Measurements from ENCODE around the gene GRSF1.
"Not testable (repeated sequence)": the region's sequence is repeated elsewhere in the genome, so short reads cannot be mapped to it uniquely, and the experiment has no call there.

Gene GRSF1

DNA sequence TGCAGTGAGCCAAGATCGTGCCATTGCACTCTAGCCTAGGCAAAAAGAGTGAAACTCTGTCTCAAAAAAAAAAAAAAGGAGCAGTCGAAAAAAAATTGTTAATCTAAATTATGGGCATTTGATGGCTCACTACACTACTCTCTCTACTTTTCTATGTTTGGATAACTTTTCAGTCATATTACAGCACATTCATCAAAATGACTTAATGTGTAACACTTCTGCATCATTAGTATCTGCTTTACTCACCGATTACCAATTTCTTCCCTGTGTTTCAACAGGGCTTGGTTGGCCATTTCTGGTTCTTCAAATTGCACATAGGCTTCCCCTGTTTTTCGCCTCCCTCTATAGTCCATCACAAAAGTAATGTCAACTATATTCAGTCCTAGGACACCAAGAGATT is 8.4 kb downstream of the GRSF1 start:
- no peak for DNase-seq

DNA sequence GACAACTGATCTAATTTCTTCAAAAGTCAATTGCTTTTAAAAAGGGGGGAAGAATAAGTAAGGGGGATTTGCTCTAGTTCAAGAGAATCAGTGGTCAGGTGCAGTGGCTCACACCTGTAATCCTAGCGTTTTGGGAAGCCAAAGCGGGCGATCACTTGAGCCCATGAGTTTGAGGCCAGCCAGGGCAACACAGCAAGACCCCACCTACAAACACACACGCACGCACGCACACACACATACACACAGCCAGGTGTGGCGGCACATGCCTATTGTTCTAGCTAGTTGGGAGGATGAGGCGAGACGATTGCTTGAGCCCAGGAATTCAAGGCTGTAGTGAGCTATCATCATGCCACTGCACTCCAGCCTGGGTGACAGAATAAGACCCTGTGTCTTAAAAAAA is 9.6 kb downstream of the GRSF1 start:
- DNase-seq = no peak

DNA sequence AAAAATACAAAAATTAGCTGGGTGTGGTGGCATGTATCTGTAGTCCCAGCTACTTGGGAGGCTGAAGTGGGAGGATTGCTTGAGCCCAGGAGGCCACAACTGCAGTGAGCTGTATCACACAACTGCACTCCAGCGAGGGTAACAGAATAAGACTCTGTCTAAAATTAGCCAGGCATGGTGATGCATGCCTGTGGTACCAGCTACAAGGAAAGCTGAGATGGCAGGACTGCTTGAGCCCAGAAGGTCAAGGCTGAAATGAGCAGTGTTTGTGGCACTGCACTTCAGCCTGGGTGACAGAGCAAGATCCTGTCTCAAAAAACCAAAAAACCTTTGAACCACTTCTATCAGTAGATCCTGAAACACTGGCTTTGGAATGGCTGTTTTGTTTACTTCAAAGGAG is 10.2 kb downstream of the GRSF1 start:
- DNase-seq = no peak

DNA sequence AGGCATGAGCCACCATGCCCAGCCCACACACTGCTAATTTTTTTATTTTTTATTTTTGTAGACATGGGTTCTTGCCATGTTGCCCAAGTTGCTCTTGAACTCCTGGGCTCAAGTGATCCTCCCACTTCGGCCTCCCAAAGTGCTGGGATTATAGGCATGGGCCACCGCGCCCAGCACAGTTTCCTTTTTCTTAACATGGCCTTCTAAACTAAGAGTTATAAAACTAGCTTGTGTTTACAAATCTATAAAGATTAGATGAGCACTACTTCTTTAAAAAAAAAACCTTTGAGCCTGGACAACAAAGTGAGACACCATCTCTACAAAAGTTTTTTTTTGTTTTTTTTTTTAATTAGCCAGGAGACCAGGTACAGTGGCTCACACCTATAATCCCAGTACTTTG is 10.7 kb downstream of the GRSF1 start:
- DNase-seq = no peak

DNA sequence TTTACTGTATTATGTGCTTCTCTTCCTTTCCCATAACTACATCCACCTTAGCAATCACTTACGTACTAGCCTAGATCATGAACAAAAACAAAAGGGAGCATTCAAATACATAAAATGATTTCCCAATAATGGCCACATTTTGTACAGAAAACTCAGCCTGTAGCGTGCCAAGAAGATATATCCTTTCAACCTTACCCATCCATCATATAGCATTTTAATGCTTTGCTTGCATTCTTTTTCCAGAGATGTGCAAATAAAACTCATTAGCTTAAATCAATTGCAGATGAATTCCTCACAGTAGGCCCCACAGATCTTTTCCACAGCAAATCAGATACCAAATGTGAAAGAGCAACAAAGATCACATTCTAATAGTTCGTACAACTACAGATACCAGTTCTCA is 20.8 kb downstream of the GRSF1 start:
- DNase-seq = no peak

DNA sequence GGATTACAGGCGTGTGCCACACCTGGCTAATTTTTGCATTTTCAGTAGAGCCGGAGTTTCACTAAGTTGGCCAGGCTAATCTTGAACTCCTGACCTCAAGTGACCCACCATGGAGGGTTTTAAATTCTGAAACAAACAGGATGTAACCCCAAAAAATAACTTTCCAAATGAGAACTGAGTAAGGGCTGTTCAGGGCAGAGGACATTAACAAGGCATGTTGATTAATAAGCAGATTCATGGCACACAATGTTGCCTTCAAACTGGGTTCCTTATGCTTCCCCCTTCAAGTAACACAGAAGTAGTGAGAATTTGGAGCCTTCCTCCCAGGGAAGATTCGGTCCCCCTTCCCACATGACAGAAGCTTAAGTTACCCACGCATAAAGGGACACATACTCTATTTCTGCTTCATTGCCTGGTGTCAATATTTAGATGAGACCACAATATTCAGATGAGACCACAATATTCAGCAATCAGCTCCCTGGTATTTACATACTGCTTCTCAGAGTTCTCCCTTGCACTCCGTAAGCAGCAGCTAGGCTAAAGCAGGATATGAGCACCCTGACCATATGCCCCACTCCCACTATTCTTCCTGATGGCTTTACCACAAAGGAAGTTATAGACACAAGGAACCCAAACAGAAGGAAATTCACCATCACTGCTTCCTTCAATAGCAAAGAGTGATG is 21.4 kb downstream of the GRSF1 start:
- no peak for DNase-seq

DNA sequence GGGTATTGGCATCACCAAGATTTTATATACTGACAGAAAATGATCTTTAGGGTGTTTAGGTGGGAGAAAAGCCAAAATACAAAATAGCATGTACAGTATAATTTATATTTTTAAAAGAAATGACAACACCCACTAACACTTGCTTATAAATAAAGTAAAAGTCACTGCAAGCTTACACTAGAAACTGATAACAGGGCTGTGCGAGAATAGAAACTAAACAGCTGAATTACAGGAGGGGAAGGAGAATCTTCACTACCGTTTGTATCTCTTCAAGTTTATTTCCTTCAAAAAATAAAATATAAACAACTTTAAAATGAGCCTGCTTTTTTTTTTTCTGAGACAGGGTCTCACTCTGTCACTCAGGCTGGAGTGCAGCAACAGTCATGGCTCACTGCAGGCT is 22.8 kb downstream of the GRSF1 start:
- no peak for DNase-seq

DNA sequence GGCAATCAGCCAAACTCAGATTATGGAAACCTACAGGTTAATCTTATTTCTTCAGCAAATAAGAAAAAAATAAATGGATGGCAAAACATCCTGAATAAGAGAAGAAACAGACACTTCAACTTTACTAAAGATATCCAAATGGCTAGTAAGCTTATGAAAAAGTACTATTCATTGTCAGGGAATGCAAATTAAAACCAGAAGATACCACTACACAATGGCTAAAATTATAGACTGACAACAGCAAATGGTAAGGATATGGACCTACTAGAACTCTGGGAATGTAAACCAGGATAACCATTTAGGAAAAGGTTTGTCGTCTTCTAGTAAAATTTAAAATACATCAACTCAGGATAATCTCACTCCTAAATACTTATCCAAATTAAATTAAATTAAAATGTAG is 24.3 kb downstream of the GRSF1 start:
- DNase-seq = no peak

DNA sequence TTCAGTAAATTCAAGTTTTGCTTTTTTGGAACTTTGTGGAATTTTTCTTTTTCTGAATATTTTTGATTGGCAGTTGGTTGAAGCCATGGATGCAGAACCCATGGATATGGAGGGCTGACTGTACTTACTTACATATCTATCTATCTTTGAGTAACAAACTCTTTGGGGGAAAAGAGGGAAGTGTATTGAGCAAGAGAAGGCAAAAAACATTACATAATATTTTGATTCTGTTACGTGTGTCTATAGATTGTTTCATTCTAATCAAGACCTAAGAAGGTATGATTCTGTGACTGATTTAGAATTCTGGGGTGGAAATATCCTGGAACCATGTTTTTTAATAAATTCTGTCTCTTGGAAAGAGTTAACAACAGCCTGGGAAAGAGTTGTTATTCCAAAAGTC is 31.5 kb downstream of the GRSF1 start:
- DNase-seq = no peak

DNA sequence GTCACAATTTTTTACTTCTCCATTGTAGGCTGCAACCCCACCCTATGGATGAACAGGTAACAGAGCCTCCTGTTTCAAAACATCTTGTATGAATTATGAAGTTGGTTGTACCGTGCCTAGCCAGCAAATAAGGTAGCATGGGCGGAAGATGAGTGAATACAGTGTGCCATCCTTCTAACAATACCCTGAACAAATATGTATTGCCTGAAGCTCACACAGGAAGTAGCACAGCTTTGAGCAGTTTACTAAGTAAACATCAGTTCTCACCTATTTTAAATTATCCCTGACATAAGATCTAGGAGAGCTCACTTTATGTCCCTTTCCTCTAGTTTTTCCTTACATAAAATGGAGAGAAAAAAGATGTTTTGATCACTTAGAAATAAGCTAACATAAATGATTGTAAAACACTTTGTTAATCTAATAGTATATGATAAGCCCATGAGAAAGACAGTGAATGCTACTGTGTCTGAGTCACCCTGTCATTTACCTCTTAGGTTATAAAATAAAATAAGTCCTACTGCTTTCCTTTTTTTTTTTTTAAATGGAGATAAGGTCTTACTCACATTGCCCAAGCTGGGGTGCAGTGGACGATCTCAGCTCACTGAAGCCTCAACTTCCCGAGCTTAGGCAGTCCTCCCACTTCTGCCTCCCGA is 36.6 kb downstream of the GRSF1 start:
- no peak for DNase-seq

DNA sequence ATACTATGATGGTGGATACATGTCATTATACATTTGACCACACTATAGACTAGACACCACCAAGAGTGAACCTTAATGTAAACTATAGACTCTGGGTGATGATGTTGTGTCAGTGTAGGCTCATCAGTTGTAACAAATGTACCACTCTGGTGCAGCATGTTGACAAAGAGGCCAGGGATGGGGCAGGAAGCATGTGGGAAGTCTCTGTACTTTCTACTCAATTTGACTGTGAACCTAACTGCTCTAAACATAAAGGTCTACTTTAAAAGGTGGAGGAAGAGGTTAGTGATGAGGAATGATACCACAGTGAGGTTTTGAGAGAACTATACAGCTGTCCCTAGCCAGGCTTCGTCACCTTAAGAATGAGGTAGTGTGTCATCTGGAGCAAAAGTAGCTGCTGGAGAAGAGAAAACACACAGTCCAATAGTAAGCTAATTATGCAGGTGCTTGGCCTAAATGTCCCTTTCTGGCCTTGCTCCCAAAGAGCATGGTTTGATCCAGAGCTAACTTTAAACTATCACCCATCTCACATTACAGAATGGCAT is 38.4 kb downstream of the GRSF1 start:
- DNase-seq = no peak

DNA sequence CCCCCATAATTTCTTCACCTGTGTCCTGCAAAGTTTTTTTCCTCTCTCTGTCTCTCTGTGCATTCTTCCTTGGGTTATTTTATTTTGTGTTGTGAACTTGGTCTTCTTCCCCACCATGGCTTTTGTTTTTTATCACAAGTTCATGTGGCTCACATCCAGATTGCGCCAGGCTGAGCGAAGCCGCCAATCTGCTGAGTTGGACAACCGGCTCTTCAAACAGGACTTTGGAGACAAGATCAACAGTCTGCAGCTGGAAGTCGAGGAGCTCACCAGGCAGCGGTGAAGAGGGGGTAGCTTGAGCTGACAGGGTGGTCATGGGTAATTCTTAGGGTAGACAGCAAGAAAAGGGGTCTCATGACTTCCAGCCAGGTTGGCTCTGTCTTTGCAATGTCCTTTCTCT is 46.1 kb downstream of the GRSF1 start:
- no peak for DNase-seq

DNA sequence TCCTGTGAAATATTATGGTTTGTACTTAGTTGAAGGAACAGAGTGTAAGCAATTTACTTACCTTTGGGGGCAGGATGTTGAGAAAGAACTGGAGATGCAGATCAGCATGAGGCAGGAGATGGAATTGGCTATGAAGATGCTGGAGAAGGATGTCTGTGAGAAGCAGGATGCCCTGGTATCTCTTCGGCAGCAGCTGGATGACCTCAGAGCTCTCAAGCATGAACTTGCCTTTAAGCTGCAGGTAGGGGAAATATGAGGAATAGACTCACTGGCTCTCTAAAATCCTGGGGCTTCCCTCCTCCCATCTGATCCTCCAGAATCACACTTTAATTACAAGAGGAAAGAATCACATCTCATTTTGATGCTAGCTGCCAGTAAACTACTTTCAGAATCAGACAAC is 51.0 kb downstream of the GRSF1 start:
- no peak for DNase-seq

DNA sequence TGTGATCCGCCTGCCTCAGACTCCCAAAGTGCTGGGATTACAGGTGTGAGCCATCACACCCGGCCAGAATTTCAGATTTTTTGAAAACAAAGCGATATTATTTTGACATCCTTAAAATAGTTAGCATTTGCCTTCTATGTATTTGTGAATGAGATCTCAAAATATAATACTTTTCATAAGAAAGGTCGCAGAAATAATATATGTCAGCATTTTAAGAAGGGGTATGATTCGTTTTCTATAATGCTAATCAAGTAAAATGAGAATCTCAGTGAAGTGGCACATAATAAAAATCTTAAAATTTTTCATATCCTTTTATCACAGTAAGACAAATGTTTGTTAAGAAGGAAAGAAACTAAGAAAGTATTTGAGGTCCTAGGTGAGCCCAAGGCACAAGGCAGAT is 52.2 kb downstream of the GRSF1 start:
- no peak for DNase-seq

DNA sequence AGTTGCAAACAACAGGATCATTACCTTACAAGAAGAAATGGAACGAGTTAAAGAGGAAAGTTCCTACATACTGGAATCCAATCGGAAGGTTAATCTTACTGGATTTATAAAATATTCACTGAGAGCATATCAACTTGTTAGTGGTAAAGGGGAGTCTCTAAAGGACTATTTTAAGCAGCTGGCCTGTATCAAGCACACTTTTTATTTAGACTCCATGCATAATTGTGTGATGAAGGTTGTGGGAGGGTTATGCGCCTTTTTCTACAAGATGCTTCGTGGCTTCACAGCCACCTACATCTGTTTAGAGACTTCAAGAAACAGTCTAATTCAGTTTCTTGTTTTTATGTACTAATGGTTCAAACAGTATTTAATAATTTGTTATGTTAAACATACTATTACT is 56.6 kb downstream of the GRSF1 start:
- no peak for DNase-seq

DNA sequence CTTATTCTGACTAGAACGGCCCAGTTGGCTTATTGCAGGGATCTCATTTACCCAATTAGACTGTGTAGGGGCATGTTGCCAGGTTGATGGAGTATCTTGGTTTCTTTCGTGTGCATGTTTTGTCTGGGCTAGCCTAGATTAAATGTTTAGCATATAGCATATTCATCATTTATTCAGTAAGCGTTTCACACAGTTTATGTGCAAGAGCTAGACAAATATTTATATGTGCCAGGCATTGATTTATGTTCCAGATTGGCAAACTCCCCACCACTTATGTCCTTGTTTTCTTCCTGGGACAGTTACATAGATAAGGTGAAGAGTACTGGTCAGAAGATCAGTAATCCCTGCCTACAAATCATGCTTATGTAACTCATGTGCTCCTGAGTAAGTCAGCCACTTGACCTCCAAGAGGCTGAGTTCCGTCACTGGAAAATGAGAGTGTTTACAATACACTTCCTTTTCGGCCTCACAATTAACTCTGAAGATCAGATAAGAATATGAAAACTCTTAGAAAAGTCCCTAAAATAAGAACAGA is 60.7 kb downstream of the GRSF1 start:
- no peak for DNase-seq

DNA sequence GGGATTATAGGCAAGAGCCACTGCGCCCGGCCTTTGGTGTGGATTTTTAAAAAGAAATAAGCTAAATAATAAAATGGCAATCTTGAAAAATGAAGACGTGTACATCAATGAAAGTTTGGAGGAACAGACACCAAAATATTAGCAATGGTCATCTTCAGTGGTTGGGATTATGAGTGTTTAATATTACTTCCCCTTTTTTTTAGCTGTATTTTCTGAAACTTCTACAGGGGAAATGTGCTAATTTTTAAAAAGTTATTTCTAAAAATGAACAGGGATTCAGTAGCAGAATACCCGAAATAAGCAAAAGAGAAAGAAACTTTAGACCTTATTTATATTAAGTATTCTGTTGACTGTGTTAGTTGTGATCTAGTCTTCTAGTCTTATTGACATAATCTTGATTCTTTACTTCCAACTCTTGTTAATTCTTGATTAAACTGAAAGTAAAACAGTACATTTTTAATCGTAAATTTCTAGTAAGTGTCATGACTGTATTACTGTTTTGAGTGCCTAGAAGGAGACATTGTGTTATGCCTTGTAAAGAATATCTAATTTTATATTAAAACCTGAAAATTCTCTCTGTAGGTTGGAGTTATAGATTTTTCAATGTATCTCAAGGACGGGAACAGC is 66.6 kb downstream of the GRSF1 start:
- no peak for DNase-seq

DNA sequence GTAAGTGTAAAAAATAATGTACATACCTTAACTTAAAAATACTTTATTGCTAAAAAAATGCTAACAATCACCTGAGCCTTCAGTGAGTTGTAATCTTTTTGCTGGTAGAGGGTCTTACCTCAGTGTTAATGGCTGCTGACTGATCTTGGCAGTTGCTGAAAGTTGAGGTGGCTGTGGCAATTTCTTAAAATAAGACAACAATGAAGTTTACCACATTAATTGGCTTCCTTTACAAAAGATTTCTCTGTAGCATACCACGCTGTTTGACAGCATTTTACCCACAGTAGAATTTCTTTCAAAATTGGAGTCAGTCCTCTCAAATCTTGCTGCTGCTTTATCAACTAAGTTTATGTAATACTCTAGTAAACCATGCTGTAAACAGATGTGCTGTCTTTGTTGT is 70.3 kb downstream of the GRSF1 start:
- not testable (repeated sequence) for DNase-seq

DNA sequence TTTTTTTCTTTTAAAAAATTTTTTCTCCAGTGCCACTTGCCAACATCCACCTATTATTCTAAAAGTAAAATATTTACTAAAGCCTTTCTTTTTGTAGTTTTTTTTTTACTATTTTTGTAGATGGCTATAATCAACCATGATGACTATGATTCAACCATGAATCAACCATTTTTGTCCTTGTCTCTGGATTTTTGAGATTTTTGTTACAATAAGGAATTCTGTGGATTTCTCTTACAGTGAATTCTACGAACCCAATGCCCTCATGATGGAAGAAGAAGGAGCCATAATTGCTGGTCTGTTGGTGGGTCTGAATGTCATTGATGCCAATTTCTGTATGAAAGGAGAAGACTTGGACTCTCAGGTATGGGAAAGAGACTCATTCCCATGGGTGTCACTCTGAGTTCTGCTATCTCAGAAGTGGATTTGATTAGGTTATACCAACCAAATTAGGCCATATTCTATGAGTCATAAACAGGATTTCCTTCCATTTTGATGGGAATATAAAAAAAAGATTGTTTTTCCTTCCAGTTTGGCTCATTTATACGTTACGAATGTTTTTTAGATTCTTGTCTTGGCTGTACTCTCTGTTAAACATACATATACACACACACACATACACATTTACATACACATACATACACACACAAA is 71.3 kb downstream of the GRSF1 start:
- DNase-seq = no peak
